Measurements from ENCODE around the gene PPARG.
"Not testable (repeated sequence)": the region's sequence is repeated elsewhere in the genome, so short reads cannot be mapped to it uniquely, and the experiment has no call there.

The PPARG gene

DNA sequence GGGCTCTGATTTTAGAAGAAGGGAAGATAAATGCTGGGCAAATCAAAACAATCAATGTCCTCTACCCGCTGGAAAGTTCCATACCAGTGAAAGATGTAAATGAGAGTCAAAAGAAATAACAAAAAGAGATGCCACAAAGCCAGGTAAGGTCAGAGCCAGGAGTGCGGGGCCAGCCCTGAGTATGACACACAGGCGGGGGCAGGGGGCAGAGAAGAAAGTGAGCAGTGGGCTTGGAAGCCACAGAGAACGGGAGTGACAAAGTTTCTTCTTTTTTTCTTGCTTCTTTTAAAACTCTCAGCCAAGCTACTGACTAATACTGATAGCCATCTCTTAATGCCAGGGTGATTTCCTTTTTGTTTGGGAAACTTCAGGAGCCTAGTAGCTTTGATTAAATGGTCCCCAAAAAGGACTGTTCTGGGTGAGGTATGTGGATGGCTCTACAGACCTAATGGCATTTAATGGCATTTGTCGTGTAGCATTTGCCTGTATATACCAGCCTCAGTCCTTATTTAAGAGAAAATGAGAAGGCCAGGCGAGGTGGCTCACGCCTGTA lies 172.3 kb downstream of the PPARG start:
- peak; percentile 17 for DNase-seq (ENCODE audit: low read depth)

GRCh38 chr3:12462159-12462947 lies 173.5 kb downstream of the PPARG start:
- no peak for DNase-seq (ENCODE audit: low read depth)

- no peak for DNase-seq (ENCODE audit: low read depth)
Observed at GRCh38 chr3:12463686-12464085, 174.8 kb downstream of the PPARG start.

DNA sequence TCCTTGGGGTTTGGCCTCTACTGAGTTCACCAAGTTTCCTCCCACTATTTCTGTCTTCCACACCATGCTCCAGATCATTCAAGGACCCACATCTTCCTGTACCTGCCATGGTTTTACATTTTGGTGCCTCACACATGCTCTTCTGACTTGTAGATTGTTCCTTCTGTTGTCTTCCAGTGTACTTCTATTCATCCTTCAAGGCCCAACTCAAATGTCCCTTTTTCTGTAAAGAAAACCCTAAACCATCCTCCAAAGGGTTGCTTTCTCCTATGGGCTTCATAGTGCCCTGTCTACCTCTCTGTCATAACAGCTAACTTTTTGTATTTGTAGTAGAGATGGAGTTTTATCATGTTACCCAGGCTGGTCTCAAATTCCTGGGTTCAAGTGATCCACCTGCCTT lies 175.3 kb downstream of the PPARG start:
- no peak for DNase-seq (ENCODE audit: low read depth)

GRCh38 chr3:12465151-12465835 lies 176.4 kb downstream of the PPARG start:
- DNase-seq (ENCODE audit: low read depth) = no peak

DNA sequence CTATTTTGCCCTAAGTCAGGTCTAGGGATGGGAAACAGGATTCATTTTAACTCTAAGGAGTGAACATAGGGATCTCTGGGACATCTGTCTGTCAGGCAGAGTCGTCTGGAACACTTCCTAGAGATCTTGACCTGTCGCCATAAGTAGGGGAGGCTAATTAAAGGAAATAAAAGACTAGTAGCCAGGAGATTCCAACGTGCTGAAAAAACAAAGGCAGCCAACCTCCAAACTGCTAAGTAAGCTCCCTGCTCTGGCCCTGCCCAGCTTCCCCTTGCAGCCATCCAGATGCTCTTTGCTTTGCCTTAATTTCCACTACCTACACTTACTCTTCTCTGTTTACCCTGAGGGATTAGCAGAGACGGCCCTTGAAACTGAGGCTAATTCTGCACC lies 177.0 kb downstream of the PPARG start:
- DNase-seq (ENCODE audit: low read depth) = no peak

DNA sequence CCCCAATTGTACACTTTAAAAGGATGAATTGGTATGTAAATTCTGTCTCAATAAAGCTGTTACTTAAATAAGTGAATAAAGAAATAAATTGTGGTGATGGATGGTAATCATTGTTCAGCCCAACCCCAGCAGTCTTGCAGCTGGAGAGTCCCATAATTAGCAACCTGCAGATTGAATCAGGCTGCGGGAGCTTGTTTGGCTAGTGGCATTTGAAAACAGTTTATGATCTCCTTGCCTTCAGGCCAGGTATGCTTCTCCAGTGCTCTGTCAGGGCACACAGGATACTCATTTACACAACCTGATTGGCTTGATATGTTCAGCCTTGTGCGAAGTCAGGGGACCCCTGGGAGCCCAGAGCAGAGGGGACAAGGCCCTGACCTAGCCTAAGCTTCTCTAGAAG lies 178.9 kb downstream of the PPARG start:
- DNase-seq (ENCODE audit: low read depth) = no peak

GRCh38 chr3:12468276-12468675 lies 179.4 kb downstream of the PPARG start:
- DNase-seq (ENCODE audit: low read depth) = no peak

DNA sequence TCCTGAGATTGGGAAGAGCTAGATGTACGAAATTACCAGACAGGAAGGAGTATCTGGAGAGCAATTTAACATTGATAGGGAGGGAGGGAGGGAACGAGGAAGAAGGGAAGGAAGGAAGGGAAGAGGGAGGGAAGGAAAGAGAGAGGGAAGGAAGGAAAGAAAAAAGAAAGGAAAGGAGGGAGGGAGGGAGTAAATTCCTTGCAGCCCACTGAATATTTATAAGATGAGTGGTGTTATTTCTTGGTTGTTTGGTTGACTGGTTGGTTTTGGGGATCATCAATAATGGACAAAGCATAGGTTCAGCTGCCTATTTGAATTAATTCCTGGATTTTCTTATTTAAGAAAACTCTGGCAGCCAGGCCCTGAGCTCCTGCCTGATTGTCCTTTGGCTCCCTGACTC lies 179.9 kb downstream of the PPARG start:
- no peak for DNase-seq (ENCODE audit: low read depth)

DNA sequence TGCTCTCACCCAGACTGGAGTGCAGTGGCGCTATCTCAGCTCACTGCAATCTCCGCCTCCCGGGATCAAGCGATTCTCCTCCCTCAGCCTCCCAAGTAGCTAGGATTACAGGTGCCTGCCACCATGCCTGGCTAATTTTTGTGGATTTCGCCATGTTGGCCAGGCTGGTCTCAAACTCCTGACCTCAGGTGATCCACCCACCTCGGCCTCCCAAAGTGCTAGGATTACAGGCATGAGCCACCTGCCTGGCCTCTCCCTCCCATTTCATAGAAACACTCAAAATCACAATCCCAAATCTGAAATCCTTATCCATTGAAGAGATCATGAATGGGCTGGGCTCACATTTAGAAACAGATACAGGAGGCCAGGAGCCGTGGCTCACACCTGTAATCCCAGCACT lies 180.4 kb downstream of the PPARG start:
- DNase-seq (ENCODE audit: low read depth) = not testable (repeated sequence)

DNA sequence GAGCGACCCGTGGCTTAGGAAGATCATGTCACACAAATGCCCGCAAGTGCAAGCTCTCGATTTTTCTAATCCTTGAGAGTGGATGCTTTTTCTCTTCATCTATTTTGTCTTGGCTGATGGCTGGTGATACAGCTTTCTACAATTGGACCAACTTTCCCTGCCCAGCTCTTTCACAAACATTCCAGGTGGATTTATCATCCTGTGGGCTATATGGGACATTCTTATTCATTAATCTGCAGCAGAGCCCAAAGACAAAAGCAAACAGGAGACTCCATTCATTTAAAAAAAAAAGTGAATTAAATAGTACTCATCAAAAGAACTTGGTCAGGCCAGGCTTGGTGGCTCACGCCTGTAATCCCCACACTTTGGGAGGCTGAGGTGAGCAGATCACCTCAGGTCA lies 181.2 kb downstream of the PPARG start:
- peak; percentile 49 for DNase-seq (ENCODE audit: low read depth)

DNA sequence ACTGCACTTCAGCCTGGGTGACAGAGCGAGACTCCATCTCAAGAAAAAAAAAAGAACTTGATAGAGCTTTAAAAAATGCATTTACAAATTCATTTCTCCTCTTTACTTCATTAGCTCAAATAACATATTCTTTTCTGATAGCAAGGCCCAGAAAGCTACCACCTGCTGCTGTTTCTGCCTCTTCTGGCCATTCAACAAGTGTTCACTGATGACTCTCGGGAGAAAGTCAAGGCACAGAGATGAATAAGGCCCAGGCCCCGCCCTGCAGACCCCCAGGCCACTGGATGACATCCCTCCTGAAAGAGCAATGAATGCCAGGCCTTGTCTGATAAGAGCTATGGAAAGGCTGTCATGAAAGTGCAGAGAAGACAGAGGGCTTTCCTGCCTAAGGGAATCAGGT lies 181.8 kb downstream of the PPARG start:
- DNase-seq (ENCODE audit: low read depth) = no peak

GRCh38 chr3:12471241-12471640 lies 182.4 kb downstream of the PPARG start:
- DNase-seq (ENCODE audit: low read depth) = peak; percentile 11

DNA sequence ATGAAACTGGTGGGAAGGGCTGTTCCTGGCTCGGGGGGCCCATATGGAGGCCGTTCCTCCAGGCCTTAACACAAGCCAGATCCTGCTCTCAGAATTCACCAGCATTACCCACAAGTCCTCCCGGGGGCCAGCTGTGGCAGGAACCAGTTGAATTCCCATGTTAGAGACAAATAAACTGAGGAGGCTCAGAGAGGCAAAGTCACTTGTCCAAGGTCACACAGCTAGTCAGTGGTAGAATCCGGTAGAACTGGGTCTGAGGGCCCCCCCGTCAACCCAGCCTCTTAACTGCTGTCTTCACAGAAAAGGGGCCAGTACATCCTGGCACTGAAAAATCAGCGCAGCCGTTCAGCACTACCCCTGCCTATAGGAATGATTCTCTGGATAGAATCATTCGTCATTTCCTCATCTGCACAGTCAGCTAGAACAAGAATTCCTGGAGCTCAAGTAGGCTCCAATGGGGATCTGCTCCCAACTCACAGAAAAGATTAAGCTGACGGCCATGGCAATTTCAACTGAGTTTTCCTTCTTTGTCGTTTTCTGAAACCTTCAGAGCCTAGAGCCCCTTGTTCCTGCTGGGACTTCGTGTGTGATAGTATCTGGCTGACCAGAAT lies 183.2 kb downstream of the PPARG start:
- no peak for DNase-seq (ENCODE audit: low read depth)

DNA sequence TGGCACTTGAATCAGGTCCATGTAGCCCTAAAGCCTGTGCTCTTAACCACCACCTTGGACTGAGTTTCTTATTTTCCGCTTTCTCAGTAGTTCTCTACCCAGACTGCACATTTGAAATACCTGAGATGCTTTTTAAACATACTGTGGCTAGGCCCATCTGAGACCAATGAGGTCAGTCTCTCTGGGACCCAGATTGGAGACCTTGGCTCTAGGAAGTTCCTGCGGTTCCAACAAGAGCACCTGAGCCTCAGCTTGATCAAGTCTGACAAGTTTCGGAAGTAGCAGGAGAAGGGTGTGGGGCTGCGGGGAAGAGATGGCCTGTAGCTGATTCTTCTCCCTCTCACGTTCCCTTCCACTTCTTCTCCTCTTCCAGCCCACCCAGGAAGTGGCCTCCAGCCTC lies 183.9 kb downstream of the PPARG start:
- no peak for DNase-seq (ENCODE audit: low read depth)

- no peak for DNase-seq (ENCODE audit: low read depth)
Observed at GRCh38 chr3:12473511-12473910, 184.6 kb downstream of the PPARG start.

- peak; percentile 55 for DNase-seq (ENCODE audit: low read depth)
Observed at GRCh38 chr3:12476238-12476897, 187.5 kb downstream of the PPARG start.

DNA sequence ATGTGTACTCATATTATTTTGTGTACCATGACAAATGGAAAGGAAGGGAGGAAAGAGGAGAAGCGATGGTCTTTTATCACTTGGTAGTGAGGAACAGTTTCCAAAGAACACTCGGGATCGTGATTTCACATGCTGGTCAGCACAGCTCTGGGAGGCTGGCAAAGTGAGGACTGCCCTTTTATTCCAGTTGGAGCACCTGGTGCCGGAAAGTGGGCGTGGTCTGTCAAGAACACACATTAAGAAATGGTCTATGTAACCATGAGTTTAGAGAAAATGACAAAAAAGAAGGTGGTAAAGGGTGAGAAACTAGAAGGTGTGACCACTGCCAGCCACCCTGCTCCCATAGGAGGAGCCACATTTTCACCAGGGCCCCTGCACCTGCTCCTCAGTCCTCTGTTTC lies 188.4 kb downstream of the PPARG start:
- DNase-seq (ENCODE audit: low read depth) = no peak

GRCh38 chr3:12478326-12478725 lies 189.5 kb downstream of the PPARG start:
- no peak for DNase-seq (ENCODE audit: low read depth)

- DNase-seq (ENCODE audit: low read depth) = not testable (repeated sequence)
Observed at GRCh38 chr3:12479198-12479597, 190.3 kb downstream of the PPARG start.

DNA sequence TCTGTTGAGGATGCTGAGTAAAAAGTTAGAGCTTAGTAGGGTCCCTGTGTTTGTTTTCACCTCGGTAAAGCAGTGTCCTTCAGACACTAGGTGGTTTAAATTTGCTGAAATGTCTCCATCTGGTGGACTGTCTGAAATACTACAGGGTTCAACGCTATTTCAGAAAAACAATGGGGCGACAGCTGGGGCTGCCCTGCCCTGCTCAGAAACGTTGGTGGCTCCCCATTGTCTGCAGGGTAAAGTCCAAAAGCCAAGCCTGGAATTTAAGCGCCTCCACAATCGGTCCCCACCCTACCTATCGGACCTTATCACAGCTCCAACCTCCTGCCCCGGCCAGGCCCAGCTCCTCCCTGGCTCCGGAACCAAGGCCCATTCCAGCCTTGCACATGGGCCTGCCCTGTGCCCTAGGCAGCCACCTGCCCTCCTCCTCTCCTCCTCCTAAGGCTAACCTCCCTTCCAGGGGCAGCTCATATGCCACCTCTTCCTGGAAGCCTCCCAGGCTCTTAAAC lies 191.1 kb downstream of the PPARG start:
- peak; percentile 61 for DNase-seq (ENCODE audit: low read depth)

GRCh38 chr3:12483410-12483809 lies 194.5 kb downstream of the PPARG start:
- DNase-seq (ENCODE audit: low read depth) = peak; percentile 15

Data from ELR (cell line).